Measurements from ENCODE around the gene RPL38.

Gene RPL38

DNA sequence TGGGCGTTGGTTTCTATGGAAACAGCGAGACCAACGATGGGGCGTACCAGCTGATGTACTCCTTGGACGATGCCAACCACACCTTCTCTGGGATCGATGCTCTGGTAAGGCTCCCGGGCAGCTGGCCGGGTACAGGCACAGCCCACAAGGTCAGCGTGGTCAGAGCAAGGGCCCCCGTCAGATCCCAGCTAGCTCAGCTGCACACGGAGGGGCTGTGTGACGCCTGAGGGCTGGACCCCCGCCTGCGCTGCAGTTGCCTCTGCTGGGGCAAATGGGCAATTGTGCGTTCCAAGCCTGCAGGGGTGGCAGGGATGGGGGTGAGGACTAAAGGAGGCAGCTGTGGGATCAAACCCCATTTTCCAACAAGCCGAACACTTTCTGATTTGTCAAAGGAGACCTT lies 27.4 kb downstream of the RPL38 start:
- no peak for DNase-seq

DNA sequence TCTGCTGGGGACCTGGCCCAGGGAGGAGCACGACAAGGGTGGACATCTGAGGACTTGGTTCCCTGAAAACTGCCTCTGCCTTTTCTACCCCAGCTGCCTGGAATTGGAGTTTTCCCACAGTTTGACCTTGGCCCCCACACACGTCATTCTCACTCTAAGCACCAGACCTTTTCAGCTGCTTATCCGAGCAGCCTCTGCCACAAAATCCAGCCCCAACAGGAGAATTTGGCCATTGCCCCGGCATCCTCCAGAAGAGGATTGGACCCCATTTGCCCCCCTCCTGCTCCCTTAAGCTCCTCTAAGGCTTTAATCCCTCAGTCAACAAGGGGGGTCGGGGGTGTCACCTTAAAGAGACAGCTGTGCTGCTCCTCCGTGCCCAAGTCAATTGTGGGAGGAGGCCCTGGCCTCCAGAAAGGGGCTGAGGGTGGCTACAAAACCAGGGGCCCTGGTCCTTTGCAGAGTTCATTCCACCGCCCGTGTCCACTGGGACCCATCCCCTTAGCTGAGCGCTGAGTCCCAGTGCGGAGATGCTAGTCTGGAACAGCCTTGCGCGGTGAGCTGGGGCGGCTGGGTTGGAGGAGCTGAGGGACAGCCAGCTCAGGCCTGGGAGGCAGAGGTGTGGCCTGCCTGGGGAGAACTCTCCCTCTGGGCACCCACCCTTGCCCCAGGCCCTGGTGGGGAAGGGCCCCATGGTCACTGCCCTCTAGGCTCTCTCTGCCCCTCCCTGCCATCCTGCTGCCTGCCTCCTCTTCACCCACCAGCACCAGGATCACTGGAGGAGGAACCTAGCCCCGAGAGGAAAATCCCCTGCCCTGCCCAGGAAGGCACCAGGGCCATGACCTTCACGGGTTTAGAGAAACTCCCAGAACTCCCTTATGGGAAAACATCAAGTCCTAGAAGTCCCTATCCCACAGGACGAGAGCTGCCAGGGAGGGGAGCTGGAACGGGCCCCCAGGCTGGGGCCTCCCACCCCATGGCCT lies 28.7 kb downstream of the RPL38 start:
- DNase-seq = no peak

DNA sequence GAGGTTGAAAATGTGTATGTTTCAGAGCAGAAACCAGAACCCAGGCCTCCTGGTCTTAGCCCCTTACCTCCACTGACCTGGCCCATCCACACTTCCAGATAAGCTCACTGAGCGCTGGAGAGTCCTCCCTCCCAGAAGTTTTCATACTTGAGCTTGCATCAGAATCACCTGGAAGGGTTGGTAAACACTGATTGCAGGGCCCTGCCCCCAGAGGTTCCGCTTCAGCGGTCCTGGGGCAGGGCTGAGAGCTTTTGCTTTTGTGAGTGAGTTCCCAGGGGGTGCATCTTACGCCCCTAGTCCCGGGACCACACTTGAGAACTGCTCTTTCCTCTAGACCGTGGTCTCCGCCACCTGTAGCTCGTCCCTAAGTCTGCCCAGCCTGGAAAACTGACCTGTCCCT lies 30.5 kb downstream of the RPL38 start:
- DNase-seq = no peak

DNA sequence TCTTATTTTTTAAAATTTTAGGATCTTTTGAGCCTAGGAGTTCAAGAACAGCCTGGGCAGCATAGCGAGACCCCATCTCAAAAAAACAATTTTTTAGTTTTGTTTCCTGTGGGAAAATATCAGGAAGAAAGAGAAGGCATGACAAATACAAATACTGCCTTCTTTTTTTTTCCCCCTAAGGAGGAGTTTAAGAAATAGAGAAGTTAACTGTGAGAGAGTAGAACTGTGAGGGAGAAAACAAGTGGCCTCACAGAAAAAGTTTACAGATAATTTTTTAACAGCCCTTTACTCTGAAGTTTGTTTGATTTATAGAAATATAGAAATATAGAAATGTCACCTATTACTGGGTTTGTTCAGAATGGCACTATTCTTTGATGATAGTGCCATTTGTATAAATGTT lies 31.0 kb downstream of the RPL38 start:
- no peak for DNase-seq

DNA sequence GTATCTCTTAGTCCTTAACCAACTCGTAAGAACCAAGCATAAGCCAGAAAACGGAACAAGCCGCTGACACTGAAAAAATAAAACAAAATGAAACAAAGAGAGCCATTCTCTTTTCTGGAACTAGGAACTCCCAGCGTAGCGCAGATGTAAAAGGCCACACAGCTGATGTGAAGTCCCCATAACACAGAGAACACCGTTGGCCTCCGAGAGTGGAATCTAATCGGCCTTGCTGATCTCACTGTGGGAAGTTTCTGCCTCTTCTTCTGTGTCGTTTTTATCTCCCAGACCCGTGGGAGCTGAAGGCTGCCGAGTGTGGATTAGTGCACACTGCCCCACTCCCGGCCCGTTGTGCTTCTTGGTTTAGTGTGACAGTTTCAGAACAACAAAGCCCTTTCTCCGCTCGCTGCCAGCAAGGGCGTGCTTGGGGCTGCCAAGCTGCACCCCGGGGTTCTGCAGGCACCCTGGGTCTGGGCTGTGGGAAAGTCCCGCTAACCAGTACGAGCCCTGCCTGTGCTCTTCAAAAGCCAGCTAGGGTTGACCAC lies 31.6 kb downstream of the RPL38 start:
- no peak for DNase-seq

DNA sequence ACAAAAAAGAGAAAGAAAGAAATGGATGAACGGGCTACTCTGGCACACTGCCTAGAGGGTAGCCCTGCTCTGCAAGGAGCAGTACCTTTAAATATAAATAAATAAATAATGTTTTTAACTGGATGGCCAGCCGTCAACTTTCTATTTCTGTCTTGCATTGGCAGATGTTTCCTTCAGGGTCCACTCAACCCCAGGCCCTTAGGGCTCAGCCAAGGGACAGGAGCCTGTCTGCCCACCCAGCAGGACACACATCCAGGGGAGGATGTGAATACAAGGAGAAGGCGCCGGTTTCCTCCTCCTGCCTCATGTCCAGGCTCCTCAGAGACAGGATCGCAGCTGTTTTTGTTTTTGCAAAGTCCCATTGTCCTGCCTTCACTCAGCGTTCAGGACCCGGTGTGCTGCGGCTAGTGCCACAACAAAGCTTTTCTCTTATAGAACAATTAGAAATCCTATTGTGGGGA lies 32.5 kb downstream of the RPL38 start:
- DNase-seq = no peak

DNA sequence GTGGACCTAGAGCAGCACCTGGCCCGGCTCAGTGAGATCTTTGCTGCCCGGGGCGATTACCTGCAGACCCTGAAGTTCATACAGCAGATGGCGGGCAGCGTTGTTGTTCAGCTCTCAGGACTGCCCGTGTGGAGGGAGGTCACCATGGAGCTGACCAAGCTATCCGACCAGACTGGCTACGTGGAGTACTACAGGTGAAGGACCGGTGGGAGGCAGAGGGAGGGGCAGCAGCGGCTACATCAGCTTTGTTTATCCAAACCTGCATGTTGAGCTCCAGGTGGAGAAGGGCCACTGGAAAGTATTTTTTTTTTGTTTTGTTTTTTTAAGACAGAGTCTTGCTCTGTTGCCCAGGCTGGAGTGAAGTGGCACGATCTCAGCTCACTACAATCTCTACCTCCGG lies 33.8 kb downstream of the RPL38 start:
- DNase-seq = no peak

DNA sequence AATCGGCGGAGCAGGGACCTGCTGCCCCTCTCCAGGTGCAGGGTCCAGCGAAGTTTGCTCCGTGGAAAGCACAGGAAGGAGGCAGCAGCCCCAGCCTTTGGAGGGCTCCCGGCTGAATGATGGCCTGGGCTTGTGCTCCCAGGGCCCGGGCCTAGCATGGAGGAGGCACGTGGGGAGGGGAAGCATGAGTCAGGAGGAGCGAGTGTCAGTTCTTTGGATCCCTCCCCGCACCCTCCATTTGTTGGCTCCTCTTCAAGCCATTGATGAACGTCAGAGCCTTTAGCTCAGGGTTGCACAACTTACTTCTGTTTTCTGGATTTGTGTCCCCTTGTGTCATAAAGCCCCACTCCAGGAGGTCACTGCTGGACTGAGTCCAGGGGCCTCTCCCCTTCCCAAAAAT lies 35.7 kb downstream of the RPL38 start:
- no peak for DNase-seq

DNA sequence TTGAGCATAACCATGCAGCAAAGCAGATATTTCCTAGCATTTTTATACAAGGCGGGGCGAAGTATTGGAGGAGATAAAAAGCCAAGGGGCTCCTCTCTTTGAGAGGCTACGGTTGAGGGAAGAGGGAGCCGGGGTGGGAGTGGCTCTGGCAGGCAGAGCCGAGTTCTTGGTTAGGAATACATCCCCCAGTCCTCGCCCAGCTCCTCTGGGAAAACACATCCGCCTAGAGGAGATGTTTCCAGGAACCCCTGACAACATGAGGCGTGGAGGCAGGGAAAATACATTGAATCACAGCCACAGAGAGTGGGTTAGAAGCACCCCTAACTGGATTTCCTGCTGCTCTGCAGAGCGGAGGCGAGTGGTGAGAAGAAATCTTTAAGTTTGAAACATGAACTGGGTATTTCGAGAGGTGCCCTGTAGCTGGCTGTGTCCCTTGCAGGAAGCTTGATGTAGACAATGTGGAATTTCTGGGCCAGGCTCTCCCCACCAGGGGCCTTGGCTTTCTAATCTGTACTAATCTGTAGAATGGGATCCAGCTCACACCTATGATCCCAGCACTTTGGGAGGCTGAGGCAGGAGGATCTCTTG lies 37.2 kb downstream of the RPL38 start:
- DNase-seq = no peak

DNA sequence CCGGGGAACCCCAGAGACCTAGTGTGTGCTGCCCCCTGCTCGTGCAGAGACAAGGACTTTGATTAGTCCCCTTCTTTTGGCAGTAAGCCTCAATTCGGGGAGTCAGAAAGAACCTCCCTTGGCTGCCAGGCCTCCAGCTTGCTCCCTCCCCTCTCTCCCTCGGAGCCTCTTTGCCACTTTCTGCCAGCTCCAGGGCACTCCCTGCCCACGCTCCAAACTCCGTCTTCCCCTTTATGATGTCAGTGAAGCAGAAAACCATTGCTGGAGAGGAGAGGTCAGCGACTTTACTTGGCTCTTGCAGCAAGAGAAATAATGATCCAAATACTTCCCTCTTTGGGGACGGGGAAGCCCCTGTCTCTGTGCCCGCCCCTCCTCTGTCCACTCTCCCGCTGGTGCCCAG lies 38.0 kb downstream of the RPL38 start:
- no peak for DNase-seq

DNA sequence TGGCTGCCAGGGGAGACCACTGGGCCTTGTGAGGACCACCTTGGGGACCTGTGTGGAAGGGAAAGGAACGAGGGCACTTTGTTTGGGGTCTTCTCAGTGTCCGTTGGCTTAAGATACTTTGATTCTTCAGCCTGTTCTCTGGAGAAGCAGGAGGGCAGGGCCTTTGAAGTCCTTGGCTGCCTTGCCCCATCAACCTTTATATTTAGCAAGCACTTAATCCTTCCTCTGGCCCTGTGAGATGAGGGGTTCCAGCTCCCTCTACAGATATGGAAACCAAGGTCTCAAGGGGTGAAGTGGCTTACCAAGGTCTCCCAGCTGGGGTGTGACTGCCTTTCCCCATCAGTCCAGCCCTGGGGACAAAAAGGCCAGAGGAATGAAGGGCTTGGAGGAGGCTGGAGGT lies 38.4 kb downstream of the RPL38 start:
- DNase-seq = no peak

DNA sequence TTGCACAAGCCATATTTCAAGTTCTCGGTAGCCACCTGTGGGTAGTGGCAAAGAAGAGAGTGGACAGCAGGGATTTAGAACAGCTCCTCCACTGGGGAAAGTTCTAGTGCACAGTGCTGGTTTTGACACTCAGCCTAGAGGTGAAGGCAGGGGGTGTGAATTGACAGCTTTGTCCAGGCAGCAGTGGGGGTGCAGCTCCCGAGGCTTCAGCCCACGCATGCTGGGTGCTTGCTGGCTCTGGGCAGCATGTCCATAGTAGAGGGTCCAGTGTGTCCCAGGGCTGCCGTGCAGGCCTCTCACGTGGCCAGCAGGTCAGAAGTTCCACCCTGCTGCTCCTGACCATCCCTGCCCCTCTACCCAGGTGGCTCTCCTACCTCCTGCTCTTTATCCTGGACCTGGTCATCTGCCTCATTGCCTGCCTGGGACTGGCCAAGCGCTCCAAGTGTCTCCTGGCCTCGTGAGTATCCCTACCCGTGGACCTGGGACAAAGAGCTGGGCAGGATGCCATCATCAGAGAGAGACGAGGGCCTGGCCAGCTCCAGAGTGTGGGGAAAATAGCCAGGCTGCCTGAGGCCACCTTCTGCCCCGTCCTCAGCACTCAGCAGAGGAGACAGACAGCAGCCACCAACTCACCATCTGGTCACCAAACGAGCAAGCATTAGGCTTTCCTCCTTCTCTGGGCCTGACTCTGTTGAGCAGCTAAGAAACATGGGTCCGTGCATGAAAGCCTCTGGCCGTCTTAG lies 39.7 kb downstream of the RPL38 start:
- DNase-seq = no peak

DNA sequence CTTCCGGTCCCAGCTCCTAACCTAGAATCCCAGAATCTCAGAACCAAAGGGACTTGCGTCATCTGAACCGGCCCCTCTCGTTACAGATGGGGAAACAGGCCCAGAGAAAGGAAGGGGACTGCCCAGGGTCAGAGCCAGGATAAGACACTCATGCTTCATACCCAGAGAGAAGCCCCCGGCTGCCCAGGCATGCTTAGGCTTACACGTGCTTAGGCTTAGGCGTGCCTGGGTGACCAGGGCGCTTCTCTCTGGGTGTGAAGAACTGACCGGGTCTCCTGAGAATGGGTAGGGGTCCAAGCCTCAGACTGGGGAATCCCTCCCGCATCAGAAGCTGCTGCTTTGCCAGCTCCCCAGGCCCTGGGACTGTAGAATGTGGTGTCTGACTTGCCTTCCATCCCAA lies 40.6 kb downstream of the RPL38 start:
- DNase-seq = no peak

DNA sequence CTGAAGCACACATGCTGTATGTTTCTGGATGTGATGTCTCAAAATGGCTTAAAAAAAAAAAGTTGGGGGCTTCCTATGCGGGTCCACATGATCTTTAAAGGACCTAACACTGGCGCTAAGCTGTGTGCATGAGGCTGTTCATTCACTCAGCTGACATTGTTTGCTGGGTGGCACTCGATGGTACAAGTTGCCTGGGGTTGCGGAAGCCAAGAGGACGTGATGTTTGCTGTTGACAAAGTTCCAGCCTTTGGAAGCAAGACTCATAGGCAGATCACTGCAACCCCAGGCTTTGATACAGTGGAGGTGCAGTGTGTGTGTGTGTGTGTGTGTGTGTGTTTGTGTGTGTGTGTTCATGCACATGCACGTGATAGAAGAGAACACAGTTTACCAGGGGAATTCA lies 41.1 kb downstream of the RPL38 start:
- no peak for DNase-seq

DNA sequence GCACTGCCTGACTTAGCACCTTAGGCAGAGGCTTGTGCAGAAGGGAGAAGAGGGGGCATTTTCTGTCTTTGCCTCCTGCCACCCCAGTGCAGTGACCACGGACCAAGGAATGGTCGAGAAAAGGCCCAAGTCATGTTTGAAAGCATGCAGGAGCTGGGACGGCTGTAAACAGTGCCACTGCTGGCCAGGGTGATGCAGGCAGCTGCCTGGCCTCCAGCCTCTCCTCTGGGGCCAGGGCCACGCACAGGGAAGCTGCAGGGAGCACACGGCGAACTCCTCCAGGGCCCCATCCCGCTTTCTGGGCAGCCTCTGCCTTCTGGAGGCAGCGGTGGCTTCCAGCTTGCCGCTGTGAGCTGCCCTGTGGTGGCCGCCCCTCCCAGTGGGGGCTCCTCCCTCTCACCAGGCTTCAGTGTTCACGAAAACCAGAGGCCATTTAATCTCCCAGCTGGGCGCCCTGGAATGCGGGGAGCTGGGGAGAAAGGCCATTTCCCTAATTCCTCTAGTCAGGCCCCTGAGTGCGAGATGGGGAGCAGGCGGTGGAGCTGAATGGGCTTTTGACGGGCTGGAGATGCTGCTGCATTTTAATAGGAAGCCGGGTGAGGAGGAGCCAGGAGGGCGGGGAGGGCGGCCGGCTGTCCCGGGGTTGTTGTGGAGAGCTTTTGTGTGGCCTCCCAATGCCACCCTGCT lies 41.8 kb downstream of the RPL38 start:
- no peak for DNase-seq

DNA sequence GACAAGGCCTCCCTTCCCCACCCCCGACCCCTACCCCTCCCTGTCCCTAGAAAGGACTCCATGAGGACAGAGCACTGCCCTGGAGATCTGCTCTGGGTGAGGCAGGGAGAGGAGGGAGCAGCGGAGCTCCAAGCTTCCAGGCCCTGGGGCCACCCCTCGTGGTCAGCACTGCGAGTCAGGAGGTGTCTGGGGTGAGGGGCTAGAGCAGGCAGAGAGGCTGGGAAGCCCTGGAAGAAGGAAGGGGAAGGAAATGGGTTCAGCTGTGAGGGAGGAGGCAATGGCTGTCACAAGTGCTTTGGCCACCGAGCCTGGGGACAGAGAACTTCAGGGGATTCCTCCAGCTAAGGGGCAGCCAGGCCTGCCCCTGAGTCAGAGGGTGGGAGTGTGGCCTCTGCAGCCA lies 42.4 kb downstream of the RPL38 start:
- DNase-seq = no peak

DNA sequence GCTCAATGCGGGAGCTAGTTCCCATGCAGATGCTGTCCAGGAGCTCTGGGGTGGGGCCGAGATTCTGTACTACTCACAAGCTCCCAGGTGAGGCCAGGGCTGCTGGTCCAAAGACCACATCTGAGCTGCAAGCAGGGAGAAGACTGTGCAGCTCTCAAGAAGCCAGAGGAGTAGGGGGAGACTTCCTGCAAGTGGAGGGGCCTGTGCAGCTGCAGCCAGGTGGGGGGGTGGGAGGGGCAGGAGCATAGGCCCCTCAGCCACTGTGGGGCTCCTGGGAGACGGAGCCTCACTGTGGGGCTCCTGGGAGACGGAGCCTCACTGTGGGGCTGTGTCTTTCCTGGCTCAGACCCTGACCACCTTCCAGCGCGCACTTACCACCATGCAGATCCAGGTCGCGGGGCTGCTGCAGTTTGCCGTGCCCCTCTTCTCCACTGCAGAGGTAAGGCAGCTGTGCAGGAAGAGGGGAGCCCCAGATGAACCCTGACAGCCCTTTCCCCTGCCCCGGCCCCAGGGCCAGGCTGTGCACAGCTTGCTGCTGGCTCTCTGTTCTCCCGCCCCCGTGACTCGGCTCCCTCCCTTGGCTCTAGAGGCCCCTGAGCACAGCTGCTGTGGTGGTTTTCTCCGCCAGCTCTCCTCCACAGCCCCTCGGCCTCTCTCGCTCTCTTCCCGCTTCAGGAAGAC lies 46.3 kb downstream of the RPL38 start:
- no peak for DNase-seq

DNA sequence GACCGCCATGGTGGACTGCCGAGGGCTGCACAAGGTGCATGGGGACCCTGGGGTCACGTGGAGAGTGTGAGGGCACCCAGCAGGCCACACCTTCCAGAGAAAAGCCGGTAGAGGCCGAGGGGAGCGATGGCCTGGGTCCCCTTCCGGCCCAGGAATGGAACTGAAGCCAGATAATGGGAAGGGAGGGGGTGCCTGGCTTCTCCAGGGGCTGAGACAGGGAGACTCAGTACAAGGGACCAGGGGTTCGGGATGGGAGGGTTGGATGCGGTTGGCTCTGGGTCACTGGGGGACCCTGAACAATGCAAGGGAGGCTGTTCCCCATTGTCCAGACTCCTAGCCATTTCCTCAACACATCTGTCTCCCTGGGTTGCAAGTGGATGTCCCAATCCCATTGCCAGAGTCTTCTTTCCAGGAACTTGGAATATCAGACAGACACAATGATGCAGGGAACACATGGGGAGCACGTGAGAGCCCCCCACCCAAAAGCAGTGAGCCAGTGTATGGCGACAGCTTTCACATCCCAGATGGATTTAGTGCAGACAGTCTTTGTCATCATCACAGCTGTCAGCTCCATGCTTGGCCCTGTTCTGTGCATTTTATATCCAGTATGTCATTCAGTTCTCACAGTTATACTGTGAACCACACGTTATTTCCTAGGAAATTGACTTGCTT lies 47.0 kb downstream of the RPL38 start:
- DNase-seq = no peak

DNA sequence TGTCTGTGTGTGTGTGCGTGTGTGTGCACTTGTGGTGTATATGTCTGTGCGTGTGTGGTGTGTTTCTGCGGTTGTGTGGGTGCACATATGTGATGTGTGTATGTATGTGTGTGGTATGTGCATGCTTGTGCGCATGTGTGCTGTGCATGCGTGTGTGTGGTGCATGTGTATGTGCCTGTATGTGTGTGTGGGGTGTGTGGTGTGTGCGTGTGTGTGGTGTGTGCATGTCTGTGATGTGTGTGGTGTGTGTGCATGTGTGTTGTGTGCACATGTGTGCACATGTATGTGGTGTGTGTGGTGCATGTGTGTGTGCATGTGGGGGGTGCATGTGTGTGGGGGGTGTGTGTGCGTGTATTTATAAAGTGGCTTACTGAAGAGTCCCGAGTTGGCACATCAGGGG lies 47.6 kb downstream of the RPL38 start:
- no peak for DNase-seq

DNA sequence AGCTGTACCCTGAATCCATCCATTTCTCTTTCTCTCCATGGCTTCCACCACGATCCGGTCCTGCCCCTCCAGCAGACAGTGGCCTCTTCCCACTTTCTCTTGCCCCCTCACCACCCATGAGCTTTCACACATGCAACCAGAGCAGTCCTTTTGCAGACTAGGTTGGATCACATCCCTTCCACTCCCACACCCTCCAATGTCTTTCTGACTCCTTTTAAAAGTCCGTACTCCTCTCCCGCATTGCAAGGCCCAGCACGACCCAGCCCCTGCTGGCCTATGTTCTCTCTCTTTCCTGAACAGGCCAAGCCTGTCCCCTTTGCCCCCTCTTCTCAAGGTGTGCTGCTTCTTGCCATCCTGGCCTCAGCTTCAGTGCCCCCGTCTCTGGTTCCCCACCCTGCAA lies 48.1 kb downstream of the RPL38 start:
- no peak for DNase-seq

DNA sequence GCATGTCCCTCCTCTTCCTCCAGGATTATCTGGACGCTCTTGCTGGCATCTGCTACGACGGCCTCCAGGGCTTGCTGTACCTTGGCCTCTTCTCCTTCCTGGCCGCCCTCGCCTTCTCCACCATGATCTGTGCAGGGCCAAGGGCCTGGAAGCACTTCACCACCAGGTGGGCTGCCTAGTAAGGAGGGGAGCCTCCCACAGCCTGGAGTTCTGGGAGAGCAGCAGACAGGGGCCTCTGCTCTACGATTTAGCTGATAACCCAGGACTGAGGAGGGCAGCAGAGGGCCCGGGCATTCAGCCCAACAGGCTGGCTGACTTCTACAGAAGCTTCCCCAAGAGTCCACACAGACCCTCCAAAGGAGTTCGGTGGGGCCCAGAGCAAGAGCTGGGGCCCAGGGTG lies 48.7 kb downstream of the RPL38 start:
- no peak for DNase-seq

DNA sequence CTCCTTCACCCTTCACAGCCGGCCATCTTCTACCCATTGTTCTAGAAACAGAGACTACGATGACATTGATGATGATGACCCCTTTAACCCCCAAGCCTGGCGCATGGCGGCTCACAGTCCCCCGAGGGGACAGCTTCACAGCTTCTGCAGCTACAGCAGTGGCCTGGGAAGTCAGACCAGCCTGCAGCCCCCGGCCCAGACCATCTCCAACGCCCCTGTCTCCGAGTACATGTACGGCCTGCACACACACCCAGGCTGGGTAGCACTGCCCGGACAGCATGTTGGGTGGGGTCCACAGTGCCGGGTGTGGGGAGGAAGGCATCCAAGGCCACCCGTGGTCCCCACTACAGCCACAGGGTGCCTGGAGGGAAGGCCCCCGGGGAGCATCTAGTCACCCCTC lies 49.6 kb downstream of the RPL38 start:
- no peak for DNase-seq

All from stimulated activated naive CD4-positive, alpha-beta T cell (primary cell).